H1 (cell line): Measurements from ENCODE around the gene TPSAB1. TPM values are rescaled to one million over a fixed set of nuclear protein-coding genes. Genes with fewer than 3 reads are reported as not detected.

Experiments
- CTCF ChIA-PET: fragments of 300-600 bp; sonication (Branson Sonifier 250); formaldehyde crosslinking; loops from one replicate; lab custom pipeline; 2021; ENCODE audit not compliant: partially characterized antibody; lab: Charles Lee
- POLR2A ChIA-PET: fragments of 300-600 bp; sonication (Branson Sonifier 250); formaldehyde crosslinking; loops from one replicate; lab custom pipeline; 2021; ENCODE audit warnings: inconsistent platforms; ENCODE audit not compliant: partially characterized antibody; lab: Charles Lee
- DNase-seq, 2 experiments: peaks; one replicate each; pipeline versions ENCODE4 v3.0.0 to v3.0.0-alpha.2; 2010 to 2022; ENCODE audit warnings: low spot score in 2 of 2, low read depth in 1 of 2, mixed read lengths in 1 of 2
- FAIRE-seq: peaks from 2 replicates; lab custom pipeline; 2011; peaks lifted over from hg19 to GRCh38; lab: Jason Lieb, UNC
- H2AFZ ChIP-seq: 2 replicates; pipeline ENCODE4 v1.8.1; 2012; ENCODE audit warnings: low read length, inconsistent platforms
- H2AK5ac ChIP-seq: 2 replicates; pipeline ENCODE4 v1.6.1; 2013; ENCODE audit warnings: low read depth, low read length
- H2BK120ac ChIP-seq: replicated peaks from 2 replicates; pipeline ENCODE3; 2013; ENCODE audit warnings: low read depth, low read length, inconsistent platforms
- H2BK12ac ChIP-seq: 2 replicates; pipeline ENCODE4 v1.6.1; 2013; ENCODE audit warnings: low read depth, low read length
- H2BK15ac ChIP-seq: 2 replicates; pipeline ENCODE4 v1.6.1; 2013; ENCODE audit warnings: low read length
- H2BK20ac ChIP-seq: 2 replicates; pipeline ENCODE4 v1.6.1; 2013; ENCODE audit warnings: low read length
- H2BK5ac ChIP-seq: 2 replicates; pipeline ENCODE4 v1.6.1; 2013; ENCODE audit warnings: low read depth, low read length
- H3K14ac ChIP-seq: 2 replicates; pipeline ENCODE4 v1.6.1; 2013; ENCODE audit warnings: inconsistent platforms; ENCODE audit not compliant: insufficient read length
- H3K18ac ChIP-seq: 2 replicates; pipeline ENCODE4 v1.6.1; 2013; ENCODE audit warnings: low read length; ENCODE audit errors: extremely low read depth
- H3K23ac ChIP-seq: 2 replicates; pipeline ENCODE4 v1.6.1; 2013; ENCODE audit warnings: inconsistent platforms; ENCODE audit not compliant: insufficient read length
- H3K23me2 ChIP-seq: 2 replicates; pipeline ENCODE4 v1.6.1; 2013; ENCODE audit warnings: low read depth, low read length
- H3K27ac ChIP-seq: 2 replicates; pipeline ENCODE4 v1.6.1; 2011; ENCODE audit warnings: low read depth, low read length, inconsistent platforms
- H3K27me3 ChIP-seq, 4 experiments: replicated peaks in 1 of 4; 1 replicate in 1 of 4; 2 replicates in 3 of 4; pipeline versions ENCODE4 v1.6.1 to v1.8.1; 2011 to 2013; ENCODE audit warnings: low read length in 3 of 4, mild to moderate bottlenecking in 3 of 4, inconsistent platforms in 2 of 4, mixed read lengths in 2 of 4, moderate library complexity in 1 of 4; ENCODE audit not compliant: control insufficient read depth in 3 of 4, insufficient read depth in 3 of 4; ENCODE audit errors: extremely low read depth in 1 of 4
- H3K36me3 ChIP-seq, 4 experiments: 2 replicates each; pipeline versions ENCODE4 v1.6.1 to v1.8.1; 2011 to 2013; ENCODE audit warnings: mild to moderate bottlenecking in 4 of 4, low read length in 3 of 4, moderate library complexity in 2 of 4, control low read depth in 1 of 4, inconsistent platforms in 1 of 4; ENCODE audit not compliant: insufficient read depth in 4 of 4, control insufficient read depth in 2 of 4
- H3K4ac ChIP-seq: replicated peaks from 2 replicates; pipeline ENCODE3; 2013; ENCODE audit warnings: low read length, low read depth, mixed read lengths, inconsistent platforms; ENCODE audit not compliant: insufficient read length
- H3K4me1 ChIP-seq, 4 experiments: replicated peaks in 1 of 4; 1 replicate in 1 of 4; 2 replicates in 3 of 4; pipeline versions ENCODE4 v1.6.1 to v1.8.1; 2011 to 2013; ENCODE audit warnings: low read length in 3 of 4, inconsistent platforms in 2 of 4, mixed read lengths in 1 of 4; ENCODE audit not compliant: insufficient read depth in 4 of 4, control insufficient read depth in 3 of 4
- H3K4me2 ChIP-seq, 2 experiments: 2 replicates each; pipeline versions ENCODE4 v1.6.1 to v1.8.1; 2011 to 2013; ENCODE audit warnings: low read depth in 2 of 2, low read length in 2 of 2, control low read depth in 1 of 2, inconsistent platforms in 1 of 2, mild to moderate bottlenecking in 1 of 2; ENCODE audit not compliant: insufficient read depth in 1 of 2
- H3K4me3 ChIP-seq, 4 experiments: fragments of 200-600, 300-600 bp in 1 of 4; sonication (generic), shearing (Covaris generic), sonication (Bioruptor Twin) in 1 of 4; 2 replicates each; pipeline versions ENCODE4 v1.5.1 to v1.8.1; 2011 to 2016; ENCODE audit warnings: low read length in 4 of 4, low read depth in 3 of 4, control low read depth in 2 of 4, inconsistent platforms in 2 of 4, mild to moderate bottlenecking in 2 of 4, mixed read lengths in 1 of 4, moderate library complexity in 1 of 4; ENCODE audit not compliant: insufficient read depth in 2 of 4; ENCODE audit errors: extremely low read depth in 1 of 4
- H3K56ac ChIP-seq: replicated peaks from 2 replicates; pipeline ENCODE3; 2013; ENCODE audit warnings: low read depth, mild to moderate bottlenecking, mixed read lengths, low read length, inconsistent platforms; ENCODE audit not compliant: insufficient read length
- H3K79me1 ChIP-seq: 2 replicates; pipeline ENCODE4 v1.6.1; 2013; ENCODE audit warnings: low read depth, low read length, control low read depth
- H3K79me2 ChIP-seq, 2 experiments: 2 replicates each; pipeline versions ENCODE4 v1.6.1 to v1.8.1; 2012 to 2013; ENCODE audit warnings: low read length in 2 of 2, mild to moderate bottlenecking in 2 of 2, inconsistent platforms in 1 of 2; ENCODE audit not compliant: insufficient read depth in 2 of 2, control insufficient read depth in 1 of 2
- H3K9ac ChIP-seq, 4 experiments: replicated peaks in 1 of 4; 1 replicate in 1 of 4; 2 replicates in 3 of 4; pipeline versions ENCODE4 v1.6.1 to v1.8.1; 2011 to 2013; ENCODE audit warnings: low read depth in 3 of 4, low read length in 3 of 4, control low read depth in 2 of 4, mild to moderate bottlenecking in 2 of 4, moderate library complexity in 2 of 4, inconsistent platforms in 1 of 4; ENCODE audit errors: extremely low read depth in 1 of 4
- H3K9me3 ChIP-seq, 2 experiments: 2 replicates each; pipeline versions ENCODE4 v1.6.1 to v1.8.1; 2012 to 2013; ENCODE audit warnings: mild to moderate bottlenecking in 2 of 2, moderate library complexity in 2 of 2, control low read depth in 1 of 2, inconsistent platforms in 1 of 2, low read depth in 1 of 2, low read length in 1 of 2, mixed read lengths in 1 of 2; ENCODE audit not compliant: insufficient read depth in 2 of 2
- H4K20me1 ChIP-seq, 2 experiments: replicated peaks in 1 of 2; 2 replicates each; pipeline versions ENCODE3 to v1.8.1; 2011 to 2013; ENCODE audit warnings: inconsistent platforms in 2 of 2, low read length in 2 of 2, mild to moderate bottlenecking in 1 of 2; ENCODE audit not compliant: insufficient read depth in 2 of 2, control insufficient read depth in 1 of 2
- H4K5ac ChIP-seq: 2 replicates; pipeline ENCODE4 v1.6.1; 2013; ENCODE audit warnings: low read length, low read depth, mixed read lengths, inconsistent platforms; ENCODE audit not compliant: insufficient read length
- H4K8ac ChIP-seq: 2 replicates; pipeline ENCODE4 v1.8.0; 2013; ENCODE audit warnings: mild to moderate bottlenecking, moderate library complexity, low read length, inconsistent platforms; ENCODE audit not compliant: insufficient read depth; ENCODE audit errors: extremely low read depth
- H4K91ac ChIP-seq: replicated peaks from 2 replicates; pipeline ENCODE3; 2013; ENCODE audit warnings: low read length, mixed read lengths, inconsistent platforms; ENCODE audit not compliant: insufficient read length
- EP300 ChIP-seq, 2 experiments: IDR thresholded peaks; 1 replicate in 1 of 2; 2 replicates in 1 of 2; pipeline ENCODE4 v1.6.1; 2011 to 2012; ENCODE audit warnings: low read depth in 2 of 2, low read length in 2 of 2, mild to moderate bottlenecking in 2 of 2, borderline replicate concordance in 1 of 2, inconsistent platforms in 1 of 2, moderate library complexity in 1 of 2
- EZH2 ChIP-seq: fragments of 200-600 bp; sonication (generic); IDR thresholded peaks from 2 replicates; pipeline ENCODE4 v1.7.1; 2012; ENCODE audit warnings: low read depth, mild to moderate bottlenecking, moderate library complexity, low read length, inconsistent platforms; ENCODE audit not compliant: severe bottlenecking
- JUND ChIP-seq: IDR thresholded peaks from 2 replicates; pipeline ENCODE4 v1.6.1; 2011; ENCODE audit warnings: mild to moderate bottlenecking, improper control_type of control experiment, low read length
- KDM4A ChIP-seq: IDR thresholded peaks from one replicate; pipeline ENCODE4 v1.7.1; 2012; ENCODE audit warnings: low read depth, mild to moderate bottlenecking, moderate library complexity, low read length, inconsistent platforms; ENCODE audit not compliant: severe bottlenecking
- POLR2AphosphoS5 ChIP-seq: IDR thresholded peaks from 2 replicates; pipeline ENCODE4 v1.6.1; 2011; ENCODE audit warnings: low read depth, low read length
- RNF2 ChIP-seq: fragments of 200-900, 300-1000 bp; sonication (generic); IDR thresholded peaks from 2 replicates; pipeline ENCODE4 v1.7.1; 2016; ENCODE audit warnings: borderline replicate concordance, low read depth, mild to moderate bottlenecking, antibody characterized with exemption, low read length; ENCODE audit not compliant: poor library complexity, severe bottlenecking; ENCODE audit errors: missing control alignments
- SIX5 ChIP-seq: IDR thresholded peaks from 2 replicates; pipeline ENCODE4 v1.6.1; 2011; ENCODE audit warnings: mild to moderate bottlenecking, low read depth, low read length
- SP2 ChIP-seq: IDR thresholded peaks from 2 replicates; pipeline ENCODE4 v1.6.1; 2012; ENCODE audit warnings: mild to moderate bottlenecking, low read length, inconsistent platforms
- TCF12 ChIP-seq: IDR thresholded peaks from 2 replicates; pipeline ENCODE4 v1.6.1; 2011; ENCODE audit warnings: low read depth, mild to moderate bottlenecking, low read length
- WGBS, 2 experiments: shearing (Covaris generic) in 1 of 2; methylation state at CpG; one replicate each; pipeline versions ENCODE4 v1.1.6 to v1.1.7; 2013 to 2015; ENCODE audit warnings: low lambda C conversion rate in 2 of 2, mixed read lengths in 2 of 2, inconsistent platforms in 1 of 2, low coverage in 1 of 2, missing lambda C conversion rate in 1 of 2; ENCODE audit not compliant: insufficient replicate concordance in 2 of 2, insufficient coverage in 1 of 2, insufficient read length in 1 of 2; ENCODE audit errors: extremely low coverage in 1 of 2, missing lambda C conversion rate in 1 of 2; 5-methylcytosine and 5-hydroxymethylcytosine counted together
- polyA plus RNA-seq, 7 experiments: library from polyadenylated mRNA; depleted of rRNA in 3 of 7; stranded (reverse) in 5 of 7; unstranded in 2 of 7; fragments of >200 nt in 5 of 7; fragments of 200-250 nt in 2 of 7; gene quantifications; 1 replicate in 5 of 7; 2 replicates in 1 of 7; 4 replicates in 1 of 7; pipeline versions ENCODE4 v1.2.1 to v1.2.3, GENCODE V29; 2011 to 2013; ENCODE audit warnings: missing spikeins in 2 of 7, mixed read lengths in 2 of 7
- total RNA-seq: library from RNA; stranded (reverse); fragmentation: NEBNext Ultra II Directional; extraction: Animal tissue kit (Norgen Biotek cat#: 25700); gene quantifications from 2 replicates; pipeline ENCODE4 v1.2.1, GENCODE V29; 2021
- TF ChIP-seq, protein P1 (sequence below): IDR thresholded peaks from 2 replicates; pipeline ENCODE4 v1.6.1; 2012; ENCODE audit warnings: inconsistent platforms
- TF ChIP-seq, protein P2 (sequence below): IDR thresholded peaks from 2 replicates; pipeline ENCODE4 v1.6.1; 2012; ENCODE audit warnings: inconsistent platforms

Gene TPSAB1
- total and polyA plus RNA-seq, 2 of the 8 experiments (the other 6 are each of a cell fraction or from before 2014, with no cell fraction given): 0.09 TPM; not detected in 1

DNA sequence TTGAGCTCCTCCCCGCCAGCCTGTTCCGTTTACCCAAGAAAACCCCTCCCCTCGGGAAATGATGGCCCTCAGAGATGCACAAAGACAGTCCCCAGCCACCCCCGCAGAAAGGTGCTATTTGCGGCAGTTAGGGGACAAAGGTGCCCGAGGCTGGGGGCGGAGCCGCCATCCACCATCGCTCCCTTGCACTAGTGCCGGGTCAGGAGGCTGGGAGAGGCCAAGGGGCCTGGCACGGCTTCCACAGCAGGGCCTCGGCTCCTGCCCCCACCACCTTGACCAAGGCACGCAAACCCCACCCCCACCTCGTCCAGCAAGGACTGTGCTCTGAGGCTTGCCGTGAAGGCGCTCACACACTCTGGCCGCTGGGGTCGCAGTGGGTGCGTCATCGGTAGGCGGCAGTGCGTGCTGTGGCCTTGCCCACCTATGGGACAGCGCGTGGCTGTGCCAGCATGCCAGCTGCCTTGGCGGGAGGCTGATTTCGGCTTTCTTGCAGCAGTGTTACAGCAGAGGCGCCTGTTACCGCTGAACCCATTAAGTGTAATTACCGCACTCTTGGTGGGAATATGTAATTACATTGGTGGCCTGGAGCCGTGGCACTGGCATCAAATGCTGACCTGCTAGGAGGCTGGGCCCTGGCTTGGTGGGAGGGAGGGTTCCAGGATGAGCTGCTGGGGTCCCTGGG lies 47.2 kb upstream of the TPSAB1 start:
- H2BK15ac ChIP-seq: no peak overlapping the region
- no peak overlapping the region for H4K5ac ChIP-seq
- no peak overlapping the region for H2BK120ac ChIP-seq
- no peak overlapping the region for H2AFZ ChIP-seq
- no peak overlapping the region for H3K23ac ChIP-seq
- no peak overlapping the region for H3K18ac ChIP-seq
- FAIRE-seq: no peak
- H3K56ac ChIP-seq: no peak overlapping the region
- WGBS, 2 experiments: 90% methylated on average over 29 of the region's 30 CpGs; no CpG with 5 or more reads in 1 of the 2 experiments
- no peaks in the 10 kb centered on the region for H3K9me3 ChIP-seq
- H4K91ac ChIP-seq: no peak overlapping the region
- no peak overlapping the region for H2AK5ac ChIP-seq
- ChIA-PET POLR2A (interaction anchor here (1.1 kb wide), 1 partner anchor 90 kb away, joined by 3 read pairs; no protein-coding TSS in a partner anchor), CTCF (interaction anchor here (0.9 to 2.3 kb wide), 26 partner anchors 9 to 389 kb away, joined by 3 to 12 read pairs (median 4); no protein-coding TSS in a partner anchor)
- H4K8ac ChIP-seq: no peak overlapping the region
- no peak overlapping the region for H3K9ac ChIP-seq
- no peaks in the 10 kb centered on the region; the same call in 1 of the 2 replicates for H3K79me1 ChIP-seq
- H3K4me3 ChIP-seq: no peak overlapping the region
- H3K4me2 ChIP-seq: no peak overlapping the region
- H3K4me1 ChIP-seq: peaks cover 0 to 9% (median 2%) of the 10 kb centered on the region in 4 experiments; a peak in 4 of 7 replicates
- H3K14ac ChIP-seq: no peak overlapping the region
- DNase-seq: no peak
- H3K36me3 ChIP-seq: no peaks in the 10 kb centered on the region
- no peak overlapping the region for H2BK5ac ChIP-seq
- no peak overlapping the region for H2BK12ac ChIP-seq
- H3K27ac ChIP-seq: no peak overlapping the region
- no peaks in the 10 kb centered on the region for H3K23me2 ChIP-seq
- no peaks in the 10 kb centered on the region for H3K79me2 ChIP-seq
- H4K20me1 ChIP-seq: peaks cover 17 to 43% of the 10 kb centered on the region in 2 experiments
- H3K4ac ChIP-seq: no peak overlapping the region
- no peaks in the 10 kb centered on the region for H3K27me3 ChIP-seq
- H2BK20ac ChIP-seq: no peak overlapping the region
- TF ChIP-seq POLR2AphosphoS5 (no peak), SIX5 (no peak), RNF2 (no peak), KDM4A (no peak), SP2 (no peak), JUND (no peak), TCF12 (no peak), EP300 (IDR thresholded peaks at IDR 0.05; ENCODE audit: borderline replicate concordance in 1 of 2, low read depth in 2 of 2, low read length in 2 of 2) (no peak), EZH2 (no peak)
- TF ChIP-seq, protein P1, sequence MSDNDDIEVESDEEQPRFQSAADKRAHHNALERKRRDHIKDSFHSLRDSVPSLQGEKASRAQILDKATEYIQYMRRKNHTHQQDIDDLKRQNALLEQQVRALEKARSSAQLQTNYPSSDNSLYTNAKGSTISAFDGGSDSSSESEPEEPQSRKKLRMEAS: no peak
- TF ChIP-seq, protein P2, sequence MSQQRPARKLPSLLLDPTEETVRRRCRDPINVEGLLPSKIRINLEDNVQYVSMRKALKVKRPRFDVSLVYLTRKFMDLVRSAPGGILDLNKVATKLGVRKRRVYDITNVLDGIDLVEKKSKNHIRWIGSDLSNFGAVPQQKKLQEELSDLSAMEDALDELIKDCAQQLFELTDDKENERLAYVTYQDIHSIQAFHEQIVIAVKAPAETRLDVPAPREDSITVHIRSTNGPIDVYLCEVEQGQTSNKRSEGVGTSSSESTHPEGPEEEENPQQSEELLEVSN: no peak
